HepG2 (cell line): ENCODE results near the gene USP43. TPM values are rescaled to one million over a fixed set of nuclear protein-coding genes. Genes with fewer than 3 reads are reported as not detected.

Experiments
- ETV5 ChIP-seq: IDR thresholded peaks from 2 replicates; pipeline ENCODE4 v1.6.1; 2018; ENCODE audit warnings: missing biosample characterization, missing genetic modification reagents, inconsistent platforms, borderline replicate concordance
- FOSL1 ChIP-seq: sonication (generic); formaldehyde crosslinking; IDR thresholded peaks from 2 replicates; pipeline ENCODE4 v1.9.0; 2021; ENCODE audit warnings: missing genetic modification reagents, borderline replicate concordance
- HNRNPUL1 ChIP-seq: fragments of 200-400 bp; formaldehyde crosslinking; IDR thresholded peaks from 2 replicates; pipeline ENCODE4 v1.6.1; 2017; ENCODE audit warnings: low read depth, mild to moderate bottlenecking, low read length, moderate library complexity
- HOXA3 ChIP-seq: sonication (generic); formaldehyde crosslinking; IDR thresholded peaks from 2 replicates; pipeline ENCODE4 v1.5.0; 2020; ENCODE audit warnings: missing genetic modification reagents
- HOXA7 ChIP-seq: sonication (generic); formaldehyde crosslinking; IDR thresholded peaks from 2 replicates; pipeline ENCODE4 v1.8.1; 2022; ENCODE audit warnings: mild to moderate bottlenecking, missing genetic modification reagents, moderate library complexity
- KLF12 ChIP-seq: sonication (generic); formaldehyde crosslinking; IDR thresholded peaks from 2 replicates; pipeline ENCODE4 v1.4.0; 2020; ENCODE audit warnings: missing genetic modification reagents, borderline replicate concordance
- POGK ChIP-seq: sonication (generic); formaldehyde crosslinking; conservative IDR thresholded peaks from 2 replicates; pipeline ENCODE4 v1.8.0; 2022; ENCODE audit warnings: mild to moderate bottlenecking, moderate library complexity, missing genetic modification reagents
- SNAPC2 ChIP-seq: sonication (generic); formaldehyde crosslinking; IDR thresholded peaks from 2 replicates; pipeline ENCODE4 v1.8.1; 2022; ENCODE audit warnings: mild to moderate bottlenecking, missing genetic modification reagents
- STAG1 ChIP-seq: sonication (generic); formaldehyde crosslinking; IDR thresholded peaks from 2 replicates; pipeline ENCODE4 v1.4.0; 2020; ENCODE audit warnings: missing genetic modification reagents
- THAP11 ChIP-seq: IDR thresholded peaks from 2 replicates; pipeline ENCODE4 v1.6.1; 2016; ENCODE audit warnings: missing biosample characterization, missing genetic modification reagents
- ZBTB25 ChIP-seq: IDR thresholded peaks from 2 replicates; pipeline ENCODE4 v1.6.1; 2018; ENCODE audit warnings: missing genetic modification reagents
- ZBTB26 ChIP-seq: IDR thresholded peaks from 2 replicates; pipeline ENCODE4 v1.6.1; 2016; ENCODE audit warnings: missing compliant biosample characterization, missing genetic modification reagents, borderline replicate concordance
- ZBTB42 ChIP-seq: sonication (generic); formaldehyde crosslinking; IDR thresholded peaks from 2 replicates; pipeline ENCODE4 v1.5.0; 2020; ENCODE audit warnings: mild to moderate bottlenecking, missing genetic modification reagents
- ZEB1 ChIP-seq: IDR thresholded peaks from 2 replicates; pipeline ENCODE4 v1.6.1; 2012; ENCODE audit warnings: mild to moderate bottlenecking, low read depth, inconsistent platforms; ENCODE audit not compliant: insufficient replicate concordance
- ZFP36 ChIP-seq: fragments of 150-350 bp; IDR thresholded peaks from 2 replicates; pipeline ENCODE4 v1.6.1; 2018; ENCODE audit warnings: borderline replicate concordance, low read length, low read depth; ENCODE audit not compliant: partially characterized antibody
- ZFX ChIP-seq: sonication (generic); formaldehyde crosslinking; IDR thresholded peaks from 2 replicates; pipeline ENCODE4 v1.4.0; 2020; ENCODE audit warnings: mild to moderate bottlenecking, low read depth, missing genetic modification reagents, moderate library complexity
- ZNF18 ChIP-seq: sonication (generic); formaldehyde crosslinking; IDR thresholded peaks from 2 replicates; pipeline ENCODE4 v1.8.0; 2022; ENCODE audit warnings: mild to moderate bottlenecking, missing genetic modification reagents; ENCODE audit not compliant: insufficient replicate concordance
- ZNF260 ChIP-seq: sonication (generic); formaldehyde crosslinking; IDR thresholded peaks from 2 replicates; pipeline ENCODE4 v1.4.0; 2020; ENCODE audit warnings: missing genetic modification reagents, low read depth, mild to moderate bottlenecking, borderline replicate concordance
- ZNF430 ChIP-seq: sonication (generic); formaldehyde crosslinking; IDR thresholded peaks from 2 replicates; pipeline ENCODE4 v1.9.0; 2021; ENCODE audit warnings: mild to moderate bottlenecking, missing genetic modification reagents
- ZNF496 ChIP-seq: sonication (generic); formaldehyde crosslinking; IDR thresholded peaks from 2 replicates; pipeline ENCODE4 v1.8.1; 2023; ENCODE audit warnings: mild to moderate bottlenecking, moderate library complexity, missing genetic modification reagents; ENCODE audit not compliant: insufficient replicate concordance
- ZNF501 ChIP-seq: sonication (generic); formaldehyde crosslinking; IDR thresholded peaks from 2 replicates; pipeline ENCODE4 v1.5.1; 2020; ENCODE audit warnings: mild to moderate bottlenecking, moderate library complexity, missing genetic modification reagents
- ZNF546 ChIP-seq: sonication (generic); formaldehyde crosslinking; conservative IDR thresholded peaks from 2 replicates; pipeline ENCODE4 v1.8.1; 2023; ENCODE audit warnings: mild to moderate bottlenecking, missing genetic modification reagents
- ZNF670 ChIP-seq: sonication (generic); formaldehyde crosslinking; IDR thresholded peaks from 2 replicates; pipeline ENCODE4 v1.8.0; 2022; ENCODE audit warnings: mild to moderate bottlenecking, missing genetic modification reagents, borderline replicate concordance
- ZNF790 ChIP-seq: sonication (generic); formaldehyde crosslinking; IDR thresholded peaks from 2 replicates; pipeline ENCODE4 v1.8.0; 2022; ENCODE audit warnings: missing genetic modification reagents, mild to moderate bottlenecking, borderline replicate concordance
- polyA plus RNA-seq, 8 experiments: library from polyadenylated mRNA; depleted of rRNA in 3 of 8; stranded (reverse) in 7 of 8; unstranded in 1 of 8; fragments of >200 nt; fragmentation: Illumina TruSeq in 4 of 8; extraction: Trizol in 4 of 8; gene quantifications; 2 replicates each; pipeline versions ENCODE4 v1.2.1 to v1.2.3, GENCODE V29; 2011 to 2016; ENCODE audit warnings: low read depth in 4 of 8, missing spikeins in 1 of 8, mixed read lengths in 1 of 8; ENCODE audit not compliant: insufficient read depth in 1 of 8
- total RNA-seq, 5 experiments: library from RNA; depleted of rRNA; stranded (reverse); fragments of >200 nt; fragmentation: Illumina TruSeq; extraction: Trizol; gene quantifications; 2 replicates each; pipeline ENCODE4 v1.2.3, GENCODE V29; 2016; ENCODE audit warnings: low read depth in 1 of 5

Gene USP43
- total and polyA plus RNA-seq, 2 of the 13 experiments (the other 11 are each of a cell fraction or from before 2014, with no cell fraction given): 1.6 to 2.2 TPM

GRCh38 chr17:9644910-9645751, at the start of gene USP43 (continued):
- TF ChIP-seq ETV5 (CRISPR knock-in tag) (no peak), ZBTB25 (no peak), FOSL1 (no peak), STAG1 (no peak), ZNF496 (no peak), ZNF18 (no peak), KLF12 (CRISPR knock-in tag) (peak; percentile 18; the same call in 1 of the 2 replicates), ZBTB26 (CRISPR knock-in tag) (no peak), THAP11 (CRISPR knock-in tag) (no peak), ZFX (CRISPR knock-in tag) (0 out of 2 replicates have a peak, but pooled peaks have one; percentile 10), ZFP36 (no peak), SNAPC2 (CRISPR knock-in tag) (no peak), ZNF546 (CRISPR knock-in tag) (no peak), POGK (CRISPR knock-in tag) (no peak), ZNF430 (CRISPR knock-in tag) (peak; percentile 60; the same call in 1 of the 2 replicates), ZEB1 (peak; percentile 45), HOXA3 (CRISPR knock-in tag) (peak; percentile 9; the same call in 1 of the 2 replicates), ZBTB42 (CRISPR knock-in tag) (no peak), ZNF260 (CRISPR knock-in tag) (no peak), ZNF670 (CRISPR knock-in tag) (no peak), ZNF790 (CRISPR knock-in tag) (no peak), HOXA7 (CRISPR knock-in tag) (no peak), ZNF501 (CRISPR knock-in tag) (0 out of 2 replicates have a peak, but pooled peaks have one; percentile 39), HNRNPUL1 (no peak)
